MM.1S (cell line): ENCODE results near the gene SLC4A8.

Experiments
- DNase-seq: peaks from one replicate; pipeline ENCODE4 v3.0.0-alpha.2; 2015
- H2AFZ ChIP-seq: fragments of 300-600 bp; sonication (generic); 2 replicates; pipeline ENCODE4 v1.6.0; 2016; ENCODE audit warnings: antibody characterized with exemption, low read length
- H3F3A ChIP-seq: fragments of 300-600 bp; sonication (generic); 2 replicates; pipeline ENCODE4 v1.6.1; 2016; ENCODE audit warnings: mild to moderate bottlenecking, antibody characterized with exemption, low read length, moderate library complexity, mixed read lengths; ENCODE audit not compliant: insufficient read depth
- H3K27ac ChIP-seq: fragments of 300-600 bp; sonication (generic); 2 replicates; pipeline ENCODE4 v1.5.1; 2016; ENCODE audit warnings: mild to moderate bottlenecking, low read length
- H3K27me3 ChIP-seq: fragments of 300-600 bp; sonication (generic); replicated peaks from 2 replicates; pipeline ENCODE4 v1.6.0; 2016; ENCODE audit warnings: low read length; ENCODE audit not compliant: insufficient read depth
- H3K36me3 ChIP-seq: fragments of 300-600 bp; sonication (generic); replicated peaks from 2 replicates; pipeline ENCODE4 v1.6.1; 2016; ENCODE audit warnings: mild to moderate bottlenecking, low read length, mixed read lengths; ENCODE audit not compliant: insufficient read depth
- H3K4me1 ChIP-seq: fragments of 300-600 bp; sonication (generic); 2 replicates; pipeline ENCODE4 v1.6.1; 2016; ENCODE audit warnings: low read length, mixed read lengths
- H3K4me2 ChIP-seq: fragments of 300-600 bp; sonication (generic); 2 replicates; pipeline ENCODE4 v1.6.0; 2016; ENCODE audit warnings: low read depth, low read length
- H3K4me3 ChIP-seq: fragments of 300-600 bp; sonication (generic); 2 replicates; pipeline ENCODE4 v1.5.1; 2016; ENCODE audit warnings: low read length, mixed read lengths
- H3K79me2 ChIP-seq: fragments of 300-600 bp; sonication (generic); 2 replicates; pipeline ENCODE4 v1.6.1; 2016; ENCODE audit warnings: mixed run types, low read length, mixed read lengths
- H3K9ac ChIP-seq: fragments of 300-600 bp; sonication (generic); 2 replicates; pipeline ENCODE4 v1.6.1; 2016; ENCODE audit warnings: low read length, mixed read lengths
- H3K9me2 ChIP-seq: fragments of 300-600 bp; sonication (generic); replicated peaks from 2 replicates; pipeline ENCODE4 v1.6.1; 2016; ENCODE audit warnings: mild to moderate bottlenecking, low read length, mixed read lengths; ENCODE audit not compliant: insufficient read depth
- H3K9me3 ChIP-seq: fragments of 300-600 bp; sonication (generic); replicated peaks from 2 replicates; pipeline ENCODE4 v1.6.1; 2016; ENCODE audit warnings: mild to moderate bottlenecking, low read length, mixed read lengths; ENCODE audit not compliant: insufficient read depth
- H4K20me1 ChIP-seq: fragments of 300-600 bp; sonication (generic); 2 replicates; pipeline ENCODE4 v1.6.1; 2016; ENCODE audit warnings: mild to moderate bottlenecking, low read length, moderate library complexity, mixed read lengths; ENCODE audit not compliant: insufficient read depth
- EZH2 ChIP-seq: fragments of 300-600 bp; sonication (generic); optimal IDR thresholded peaks from 2 replicates; pipeline ENCODE3; 2017; ENCODE audit warnings: low read depth, mild to moderate bottlenecking, antibody characterized with exemption, low read length, mixed read lengths
- EZH2phosphoT487 ChIP-seq: fragments of 300-600 bp; sonication (generic); IDR thresholded peaks from 2 replicates; pipeline ENCODE4 v1.6.1; 2018; ENCODE audit warnings: antibody characterized with exemption, low read length
- TF ChIP-seq, protein P1 (sequence below): fragments of 300-600 bp; sonication (generic); IDR thresholded peaks from 2 replicates; pipeline ENCODE4 v1.5.1; 2016; ENCODE audit warnings: antibody characterized with exemption, low read length, mixed read lengths

SLC4A8 gene

DNA sequence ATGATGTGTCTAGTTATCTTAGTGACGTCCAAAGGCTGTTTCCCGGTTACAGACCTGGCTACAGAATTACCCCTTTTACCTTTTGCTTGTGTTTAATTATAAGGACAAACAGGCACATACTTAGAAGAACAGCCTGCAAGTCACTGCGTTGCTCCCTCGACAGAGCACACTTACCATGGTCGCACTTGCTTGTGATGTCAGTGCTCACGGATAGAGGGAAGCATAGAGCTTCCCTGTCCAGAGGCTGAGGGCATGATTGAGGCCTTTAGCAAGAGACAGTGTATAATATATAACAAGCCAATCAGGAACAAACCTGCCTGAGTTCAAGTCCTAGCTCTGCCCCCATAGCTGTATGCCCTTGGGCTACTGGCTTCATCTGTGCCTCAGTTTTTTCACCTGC is 93.2 kb downstream of the SLC4A8 start:
- H3K79me2 ChIP-seq: no peaks in the 10 kb centered on the region
- H3K9me3 ChIP-seq: no peaks in the 10 kb centered on the region
- no peak overlapping the region for H3K4me2 ChIP-seq
- no peaks in the 10 kb centered on the region for H3K27me3 ChIP-seq
- H3K9me2 ChIP-seq: no peaks in the 10 kb centered on the region
- no peak overlapping the region for H3K9ac ChIP-seq
- no peak for DNase-seq
- H3K27ac ChIP-seq: no peak overlapping the region
- H4K20me1 ChIP-seq: no peaks in the 10 kb centered on the region
- H3K36me3 ChIP-seq: no peaks in the 10 kb centered on the region
- H3K4me3 ChIP-seq: no peak overlapping the region
- no peak for TF ChIP-seq EZH2
- TF ChIP-seq EZH2phosphoT487: no peak
- TF ChIP-seq, protein P1, sequence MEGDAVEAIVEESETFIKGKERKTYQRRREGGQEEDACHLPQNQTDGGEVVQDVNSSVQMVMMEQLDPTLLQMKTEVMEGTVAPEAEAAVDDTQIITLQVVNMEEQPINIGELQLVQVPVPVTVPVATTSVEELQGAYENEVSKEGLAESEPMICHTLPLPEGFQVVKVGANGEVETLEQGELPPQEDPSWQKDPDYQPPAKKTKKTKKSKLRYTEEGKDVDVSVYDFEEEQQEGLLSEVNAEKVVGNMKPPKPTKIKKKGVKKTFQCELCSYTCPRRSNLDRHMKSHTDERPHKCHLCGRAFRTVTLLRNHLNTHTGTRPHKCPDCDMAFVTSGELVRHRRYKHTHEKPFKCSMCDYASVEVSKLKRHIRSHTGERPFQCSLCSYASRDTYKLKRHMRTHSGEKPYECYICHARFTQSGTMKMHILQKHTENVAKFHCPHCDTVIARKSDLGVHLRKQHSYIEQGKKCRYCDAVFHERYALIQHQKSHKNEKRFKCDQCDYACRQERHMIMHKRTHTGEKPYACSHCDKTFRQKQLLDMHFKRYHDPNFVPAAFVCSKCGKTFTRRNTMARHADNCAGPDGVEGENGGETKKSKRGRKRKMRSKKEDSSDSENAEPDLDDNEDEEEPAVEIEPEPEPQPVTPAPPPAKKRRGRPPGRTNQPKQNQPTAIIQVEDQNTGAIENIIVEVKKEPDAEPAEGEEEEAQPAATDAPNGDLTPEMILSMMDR: no peak
- no peaks in the 10 kb centered on the region for H3K4me1 ChIP-seq
- no peak overlapping the region for H2AFZ ChIP-seq
- no peaks in the 10 kb centered on the region for H3F3A ChIP-seq

DNA sequence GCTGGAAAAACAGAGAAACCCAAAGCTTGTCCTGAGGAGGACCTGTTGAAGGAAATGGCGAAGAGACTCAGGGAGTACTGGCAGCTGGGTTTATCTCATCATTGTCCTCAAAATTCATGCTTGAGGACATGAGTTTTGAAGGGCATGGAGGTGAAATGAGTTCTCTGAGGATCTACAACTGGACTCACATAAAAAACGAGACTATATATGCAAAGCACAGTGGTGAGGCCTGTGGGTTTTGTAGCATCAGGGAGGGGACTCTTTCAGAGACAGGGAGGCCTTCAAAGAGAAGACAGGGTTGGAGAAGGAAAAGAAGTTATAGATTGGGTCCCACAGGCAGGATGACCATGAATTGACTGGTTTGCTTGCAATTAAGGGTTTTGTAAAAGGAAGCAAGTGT is 95.1 kb downstream of the SLC4A8 start:
- TF ChIP-seq, protein P1: no peak
- TF ChIP-seq EZH2 (no peak), EZH2phosphoT487 (no peak)
- DNase-seq: no peak
- no peak overlapping the region for H2AFZ ChIP-seq
- H3K9me3 ChIP-seq: no peaks in the 10 kb centered on the region
- H3K27me3 ChIP-seq: no peaks in the 10 kb centered on the region
- H3K4me3 ChIP-seq: no peak overlapping the region
- H3F3A ChIP-seq: no peaks in the 10 kb centered on the region
- no peaks in the 10 kb centered on the region for H3K79me2 ChIP-seq
- no peaks in the 10 kb centered on the region for H3K36me3 ChIP-seq
- no peaks in the 10 kb centered on the region for H3K4me1 ChIP-seq
- no peaks in the 10 kb centered on the region for H4K20me1 ChIP-seq
- H3K9me2 ChIP-seq: no peaks in the 10 kb centered on the region
- no peak overlapping the region for H3K27ac ChIP-seq
- no peak overlapping the region for H3K4me2 ChIP-seq
- no peak overlapping the region for H3K9ac ChIP-seq

DNA sequence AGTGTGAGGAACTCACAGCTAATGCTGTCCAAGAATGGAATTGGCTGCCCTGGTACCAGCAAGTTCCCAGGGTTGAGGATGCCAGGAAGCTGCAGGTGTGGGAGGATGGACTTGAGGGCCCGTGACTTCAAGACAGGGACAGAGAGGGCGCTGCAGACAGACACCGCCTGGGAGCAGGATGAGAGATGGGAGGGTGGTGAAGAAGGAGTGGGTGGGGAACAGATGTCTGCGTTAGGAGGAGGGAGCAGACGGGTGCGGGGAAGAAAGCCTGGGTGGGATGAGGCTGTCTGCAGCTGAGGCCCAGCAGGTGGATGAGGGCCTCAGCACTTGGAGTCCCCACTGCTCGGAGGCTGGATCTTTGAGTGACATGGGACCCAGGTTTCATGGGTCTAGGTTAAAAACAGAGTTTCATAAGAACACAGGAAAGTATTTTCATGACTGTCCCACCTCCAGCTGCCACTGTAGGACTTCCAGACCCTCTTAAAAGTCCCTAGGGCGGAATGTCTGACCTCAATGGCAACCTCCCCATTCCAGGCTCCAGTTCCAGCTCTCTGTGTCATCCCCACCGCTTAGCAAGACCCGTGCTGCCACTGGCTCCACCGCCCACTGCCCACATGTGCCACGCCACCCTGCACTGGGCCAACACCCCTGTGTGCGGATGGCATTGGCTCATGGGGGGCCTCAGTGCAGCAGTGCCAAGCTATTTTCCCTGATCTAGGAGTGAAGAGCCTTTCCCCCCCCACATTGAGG is 96.1 kb downstream of the SLC4A8 start:
- H3K9ac ChIP-seq: no peak overlapping the region
- TF ChIP-seq EZH2: no peak
- H3K4me3 ChIP-seq: no peak overlapping the region
- no peaks in the 10 kb centered on the region for H4K20me1 ChIP-seq
- no peaks in the 10 kb centered on the region for H3K79me2 ChIP-seq
- no peaks in the 10 kb centered on the region for H3F3A ChIP-seq
- no peak overlapping the region for H2AFZ ChIP-seq
- no peaks in the 10 kb centered on the region for H3K4me1 ChIP-seq
- no peak for DNase-seq
- H3K9me2 ChIP-seq: no peaks in the 10 kb centered on the region
- H3K27me3 ChIP-seq: no peaks in the 10 kb centered on the region
- H3K27ac ChIP-seq: no peak overlapping the region
- no peaks in the 10 kb centered on the region for H3K9me3 ChIP-seq
- H3K36me3 ChIP-seq: no peaks in the 10 kb centered on the region
- no peak overlapping the region for H3K4me2 ChIP-seq

DNA sequence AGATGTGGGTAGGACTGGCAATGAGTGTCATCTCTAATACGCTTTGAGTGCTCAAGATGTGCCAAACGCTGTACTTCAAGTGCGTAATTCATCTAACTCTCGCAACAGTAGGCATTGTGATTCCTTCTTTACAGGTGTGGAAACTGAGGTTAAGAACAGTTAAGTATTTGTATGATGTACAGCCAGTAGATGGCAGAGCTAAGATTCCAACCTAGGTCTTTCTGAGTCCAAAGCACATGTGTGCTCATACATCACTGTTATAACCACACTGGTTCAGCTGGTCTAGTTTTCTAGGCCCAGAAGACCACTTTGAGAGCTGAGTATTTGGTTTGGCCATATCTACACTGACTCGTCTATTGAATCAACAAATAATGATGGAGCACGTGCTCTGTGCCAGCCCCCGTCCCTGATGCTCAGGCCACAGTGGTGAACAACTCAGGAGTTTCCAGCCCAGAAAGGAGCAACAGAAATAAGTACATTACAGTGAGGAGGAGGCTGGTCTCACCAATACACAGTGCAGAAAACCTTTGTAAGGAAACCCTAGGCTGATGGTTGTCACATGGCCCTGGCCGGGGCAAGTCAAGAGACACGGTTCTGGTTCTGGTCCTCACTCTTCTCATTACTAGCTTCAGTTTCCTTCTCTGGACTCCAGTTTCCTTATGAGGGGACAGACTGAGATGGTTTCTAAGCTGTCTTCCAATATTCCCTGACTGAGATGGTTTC is 97.1 kb downstream of the SLC4A8 start:
- H3K27me3 ChIP-seq: no peaks in the 10 kb centered on the region
- no peak overlapping the region for H3K4me2 ChIP-seq
- TF ChIP-seq EZH2: no peak
- TF ChIP-seq, protein P1: 0 out of 2 replicates have a peak, but pooled peaks have one; percentile 9
- H3K9ac ChIP-seq: no peak overlapping the region
- H3K4me1 ChIP-seq: no peaks in the 10 kb centered on the region
- no peaks in the 10 kb centered on the region for H3K79me2 ChIP-seq
- H2AFZ ChIP-seq: no peak overlapping the region
- H3K36me3 ChIP-seq: no peaks in the 10 kb centered on the region
- H3K9me3 ChIP-seq: no peaks in the 10 kb centered on the region
- H3F3A ChIP-seq: no peaks in the 10 kb centered on the region
- no peak overlapping the region for H3K4me3 ChIP-seq
- H3K9me2 ChIP-seq: no peaks in the 10 kb centered on the region
- H3K27ac ChIP-seq: no peak overlapping the region
- no peak for DNase-seq
- H4K20me1 ChIP-seq: no peaks in the 10 kb centered on the region
